ENCODE data around the gene L2HGDH. TPM values are rescaled to one million over a fixed set of nuclear protein-coding genes. Genes with fewer than 3 reads are reported as not detected.
A peak's percentile ranks its signal among the peaks of the same experiment; 100 is the strongest.

The L2HGDH gene
- total RNA-seq, 1 donor from 2014 or later = 14.2 TPM

- no peak overlapping the region for H3K27ac Mint-ChIP-seq
These were observed 51.5 kb downstream of the L2HGDH start for GRCh38 chr14:50260511-50260910.

GRCh38 chr14:50260072-50260471 is 52.0 kb downstream of the L2HGDH start:
- peaks cover 3% of the 10 kb centered on the region for H3K4me1 Mint-ChIP-seq (ENCODE audit: low read depth)
- peaks cover 12% of the 10 kb centered on the region for H3K36me3 Mint-ChIP-seq (ENCODE audit: low read depth)
- no peaks in the 10 kb centered on the region for H3K9me3 Mint-ChIP-seq
- no peaks in the 10 kb centered on the region for H3K27me3 Mint-ChIP-seq (ENCODE audit: low read depth)
- H3K4me3 Mint-ChIP-seq (ENCODE audit: low read depth) = no peak overlapping the region
- intact Hi-C loops (cut with micrococcal nuclease) = no loop called here
- no peak overlapping the region for H3K27ac Mint-ChIP-seq
- DNase-seq (ENCODE audit: low spot score) = no peak

More at GRCh38 chr14:50260511-50260910, 51.5 kb downstream of the L2HGDH start:
- peaks cover 12% of the 10 kb centered on the region for H3K36me3 Mint-ChIP-seq (ENCODE audit: low read depth)
- H3K9me3 Mint-ChIP-seq = no peaks in the 10 kb centered on the region
- no peak overlapping the region for H3K4me3 Mint-ChIP-seq (ENCODE audit: low read depth)
- intact Hi-C loops (cut with micrococcal nuclease) = no loop called here
- DNase-seq (ENCODE audit: low spot score) = no peak
- no peaks in the 10 kb centered on the region for H3K27me3 Mint-ChIP-seq (ENCODE audit: low read depth)
- H3K4me1 Mint-ChIP-seq (ENCODE audit: low read depth) = peaks cover 3% of the 10 kb centered on the region

DNA sequence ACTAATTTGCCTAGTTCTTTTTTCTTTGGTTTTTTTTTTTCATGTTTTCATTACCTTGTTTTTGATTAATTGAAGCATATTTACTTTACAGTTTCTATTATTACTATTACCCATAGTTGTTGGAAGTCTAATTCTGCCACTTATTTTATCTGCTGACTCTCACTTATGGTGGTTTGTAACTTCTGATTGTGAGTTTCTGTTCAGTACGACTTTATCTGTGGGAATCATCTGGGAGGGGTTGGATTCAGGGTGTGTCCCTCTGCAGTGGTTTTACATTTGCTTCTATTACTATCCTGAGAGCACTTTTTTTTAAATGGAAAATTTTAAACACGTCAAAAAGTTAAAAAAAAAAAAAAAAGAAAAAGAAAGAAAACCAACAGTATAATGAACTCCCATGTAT is 54.3 kb downstream of the L2HGDH start:
- Mint-ChIP-seq H3K36me3 (ENCODE audit: low read depth) (peaks cover 16% of the 10 kb centered on the region), H3K4me1 (ENCODE audit: low read depth) (peaks cover 3% of the 10 kb centered on the region), H3K27ac (no peak overlapping the region), H3K27me3 (ENCODE audit: low read depth) (no peaks in the 10 kb centered on the region), H3K9me3 (no peaks in the 10 kb centered on the region), H3K4me3 (ENCODE audit: low read depth) (no peak overlapping the region)
- intact Hi-C loops (cut with micrococcal nuclease) = no loop called here
- no peak for DNase-seq (ENCODE audit: low spot score)

DNA sequence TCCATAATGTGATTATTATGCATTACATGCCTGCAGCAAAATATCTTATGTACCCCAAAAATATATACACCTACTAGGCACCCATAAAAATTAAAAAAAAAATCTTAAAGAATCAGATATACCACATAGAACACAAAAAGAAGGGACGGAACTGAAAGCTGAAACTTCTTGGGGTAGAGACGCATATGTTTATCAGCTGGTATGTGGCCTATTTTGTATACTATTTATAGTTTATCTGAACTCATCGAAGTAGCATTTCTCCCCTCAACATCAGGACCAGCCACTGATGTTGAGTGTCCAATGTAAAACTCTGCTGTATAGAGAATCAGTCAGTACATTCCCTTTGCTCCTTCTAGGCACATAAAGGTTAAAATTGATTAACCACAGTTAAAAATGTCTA is 57.8 kb downstream of the L2HGDH start:
- H3K27ac Mint-ChIP-seq = no peak overlapping the region
- no peak overlapping the region for H3K4me3 Mint-ChIP-seq (ENCODE audit: low read depth)
- H3K9me3 Mint-ChIP-seq = no peaks in the 10 kb centered on the region
- peaks cover 32% of the 10 kb centered on the region for H3K36me3 Mint-ChIP-seq (ENCODE audit: low read depth)
- intact Hi-C loops (cut with micrococcal nuclease) = no loop called here
- peaks cover 3% of the 10 kb centered on the region for H3K4me1 Mint-ChIP-seq (ENCODE audit: low read depth)
- H3K27me3 Mint-ChIP-seq (ENCODE audit: low read depth) = no peaks in the 10 kb centered on the region
- no peak for DNase-seq (ENCODE audit: low spot score)

DNA sequence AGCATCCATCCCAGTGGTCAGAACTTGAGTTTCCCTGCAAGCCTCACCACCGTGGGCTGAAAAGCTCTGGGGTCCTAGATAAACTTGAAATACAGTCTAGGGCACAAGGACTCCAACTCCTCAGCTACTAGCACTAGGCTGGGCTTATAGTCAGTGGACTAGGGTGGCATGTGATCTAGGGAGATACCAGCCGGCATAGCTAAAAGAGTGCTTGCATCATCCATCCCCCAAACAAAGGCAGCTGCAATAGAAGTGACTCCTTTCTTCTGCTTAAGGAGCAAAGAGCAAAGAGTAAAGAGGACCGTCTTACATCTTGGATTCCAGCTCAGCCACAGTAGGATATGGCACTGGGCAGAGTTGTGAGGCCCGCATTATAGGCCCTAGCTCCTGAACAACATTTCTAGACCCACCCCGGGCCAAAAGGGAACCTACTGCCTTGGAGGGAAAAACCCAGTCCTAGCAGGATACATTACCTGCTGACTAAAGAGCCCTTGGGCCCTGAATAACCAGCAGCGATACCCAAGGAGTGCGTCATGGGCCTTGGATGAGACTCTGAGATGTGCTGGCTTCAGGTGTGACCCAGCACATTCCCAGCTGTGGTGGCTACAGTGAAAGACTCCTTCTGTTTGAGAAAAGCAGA is 62.8 kb downstream of the L2HGDH start:
- peaks cover 45% of the 10 kb centered on the region for H3K36me3 Mint-ChIP-seq (ENCODE audit: low read depth)
- no peak overlapping the region for H3K27ac Mint-ChIP-seq
- no peak overlapping the region for H3K4me3 Mint-ChIP-seq (ENCODE audit: low read depth)
- H3K27me3 Mint-ChIP-seq (ENCODE audit: low read depth) = no peaks in the 10 kb centered on the region
- H3K4me1 Mint-ChIP-seq (ENCODE audit: low read depth) = no peaks in the 10 kb centered on the region
- H3K9me3 Mint-ChIP-seq = no peaks in the 10 kb centered on the region
- DNase-seq (ENCODE audit: low spot score) = no peak
- intact Hi-C loops (cut with micrococcal nuclease) = no loop called here

GRCh38 chr14:50247245-50247644 is 64.8 kb downstream of the L2HGDH start:
- intact Hi-C loops (cut with micrococcal nuclease) = no loop called here
- Mint-ChIP-seq H3K27me3 (ENCODE audit: low read depth) (no peaks in the 10 kb centered on the region), H3K27ac (no peak overlapping the region), H3K4me1 (ENCODE audit: low read depth) (no peaks in the 10 kb centered on the region), H3K36me3 (ENCODE audit: low read depth) (peaks cover 29% of the 10 kb centered on the region), H3K4me3 (ENCODE audit: low read depth) (no peak overlapping the region), H3K9me3 (no peaks in the 10 kb centered on the region)
- DNase-seq (ENCODE audit: low spot score) = no peak

DNA sequence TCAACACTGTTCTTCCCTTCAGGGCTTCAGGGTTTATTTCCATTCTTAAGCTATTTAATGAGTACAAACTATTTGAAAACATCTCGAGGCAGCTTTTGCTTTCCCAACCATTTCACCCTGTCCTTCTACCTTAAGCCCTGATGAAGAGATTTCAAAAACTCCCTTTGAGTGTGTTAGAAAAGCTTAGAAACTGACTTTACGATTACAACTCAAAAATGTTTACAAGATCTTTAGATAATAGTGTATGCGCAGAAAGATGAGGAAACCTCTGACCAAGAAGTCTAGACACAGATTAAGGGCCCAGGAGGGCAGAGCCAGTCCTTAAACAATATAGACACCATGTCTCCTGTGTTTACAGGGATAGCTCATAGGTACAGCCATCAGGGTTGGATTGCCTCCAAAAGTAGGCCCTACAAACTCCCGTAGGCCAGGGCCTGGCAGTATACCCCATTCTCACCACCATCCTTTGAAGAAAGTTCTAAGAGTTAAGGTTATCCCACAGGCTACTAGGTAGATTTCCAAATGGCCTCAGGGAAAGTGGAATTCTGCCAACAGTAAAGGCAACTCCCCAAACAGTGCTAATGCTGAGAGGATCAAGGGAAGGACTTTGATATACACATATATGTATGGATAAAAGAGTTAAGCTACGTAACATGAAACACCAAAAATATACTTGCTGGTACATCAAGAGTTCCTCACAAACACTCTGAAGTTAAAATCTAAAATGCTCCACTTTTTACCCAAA is 69.3 kb downstream of the L2HGDH start:
- no peaks in the 10 kb centered on the region for H3K4me1 Mint-ChIP-seq (ENCODE audit: low read depth)
- DNase-seq (ENCODE audit: low spot score) = no peak
- H3K27ac Mint-ChIP-seq = no peak overlapping the region
- H3K9me3 Mint-ChIP-seq = no peaks in the 10 kb centered on the region
- H3K36me3 Mint-ChIP-seq (ENCODE audit: low read depth) = peaks cover 8% of the 10 kb centered on the region
- intact Hi-C loops (cut with micrococcal nuclease) = no loop called here
- H3K4me3 Mint-ChIP-seq (ENCODE audit: low read depth) = no peak overlapping the region
- H3K27me3 Mint-ChIP-seq (ENCODE audit: low read depth) = no peaks in the 10 kb centered on the region

DNA sequence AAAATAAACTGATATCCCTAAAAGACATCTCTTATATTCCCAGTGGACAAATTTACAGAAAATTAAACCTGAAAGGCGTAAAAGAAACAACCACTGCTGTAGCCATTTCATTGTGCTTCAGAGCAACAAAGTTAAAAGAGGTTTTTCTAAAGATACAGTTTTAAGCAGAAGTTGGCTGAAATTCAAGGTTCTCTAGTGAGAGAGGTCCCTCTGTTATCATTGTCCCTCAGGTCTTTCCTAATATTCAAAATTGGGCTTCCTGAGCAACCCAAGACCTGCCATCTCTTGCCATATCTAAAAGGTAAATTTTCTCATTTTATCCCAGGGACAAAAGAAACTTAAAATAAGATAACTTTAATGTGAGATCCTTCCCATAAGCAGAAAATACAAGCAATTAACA is 69.9 kb downstream of the L2HGDH start:
- peaks cover 14% of the 10 kb centered on the region for H3K36me3 Mint-ChIP-seq (ENCODE audit: low read depth)
- intact Hi-C loops (cut with micrococcal nuclease) = no loop called here
- H3K4me1 Mint-ChIP-seq (ENCODE audit: low read depth) = no peaks in the 10 kb centered on the region
- peaks cover 4% of the 10 kb centered on the region for H3K9me3 Mint-ChIP-seq
- H3K27me3 Mint-ChIP-seq (ENCODE audit: low read depth) = no peaks in the 10 kb centered on the region
- DNase-seq (ENCODE audit: low spot score) = no peak
- no peak overlapping the region for H3K4me3 Mint-ChIP-seq (ENCODE audit: low read depth)
- H3K27ac Mint-ChIP-seq = no peak overlapping the region

- peaks cover 2% of the 10 kb centered on the region for H3K27me3 Mint-ChIP-seq (ENCODE audit: low read depth)
- no peak overlapping the region for H3K4me3 Mint-ChIP-seq (ENCODE audit: low read depth)
- no peak for DNase-seq (ENCODE audit: low spot score)
- peaks cover 21% of the 10 kb centered on the region for H3K36me3 Mint-ChIP-seq (ENCODE audit: low read depth)
- no peak overlapping the region for H3K27ac Mint-ChIP-seq
- peaks cover 15% of the 10 kb centered on the region for H3K4me1 Mint-ChIP-seq (ENCODE audit: low read depth)
- intact Hi-C loops (cut with micrococcal nuclease) = no loop called here
- H3K9me3 Mint-ChIP-seq = peaks cover 18% of the 10 kb centered on the region
These were observed 74.6 kb downstream of the L2HGDH start for GRCh38 chr14:50237427-50237826.

- intact Hi-C loops (cut with micrococcal nuclease) = loop anchor here (1.0 to 5.0 kb wide), 8 partner anchors 87 to 1613 kb away; partner anchors contain the start of genes KLHDC2, MGAT2, RPL36AL and RPS29
- DNase-seq (ENCODE audit: low spot score) = no peak
- Mint-ChIP-seq H3K4me1 (ENCODE audit: low read depth) (peaks cover 32% of the 10 kb centered on the region), H3K9me3 (peaks cover 18% of the 10 kb centered on the region), H3K27me3 (ENCODE audit: low read depth) (peaks cover 2% of the 10 kb centered on the region), H3K36me3 (ENCODE audit: low read depth) (peaks cover 25% of the 10 kb centered on the region), H3K27ac (peak overlapping the region; percentile 76), H3K4me3 (ENCODE audit: low read depth) (no peak overlapping the region)
These were observed 78.1 kb downstream of the L2HGDH start for GRCh38 chr14:50233951-50234250.

GRCh38 chr14:50233166-50233950 is 78.7 kb downstream of the L2HGDH start:
- Mint-ChIP-seq H3K9me3 (peaks cover 24% of the 10 kb centered on the region), H3K4me3 (ENCODE audit: low read depth) (peak overlapping the region; percentile 21), H3K36me3 (ENCODE audit: low read depth) (peaks cover 30% of the 10 kb centered on the region), H3K27me3 (ENCODE audit: low read depth) (peaks cover 4% of the 10 kb centered on the region), H3K4me1 (ENCODE audit: low read depth) (peaks cover 36% of the 10 kb centered on the region), H3K27ac (peak overlapping the region; percentile 76)
- intact Hi-C loops (cut with micrococcal nuclease) = loop anchor here (1.0 to 5.0 kb wide), 8 partner anchors 88 to 1614 kb away; partner anchors contain the start of genes KLHDC2, MGAT2, RPL36AL and RPS29
- DNase-seq (ENCODE audit: low spot score) = no peak

DNA sequence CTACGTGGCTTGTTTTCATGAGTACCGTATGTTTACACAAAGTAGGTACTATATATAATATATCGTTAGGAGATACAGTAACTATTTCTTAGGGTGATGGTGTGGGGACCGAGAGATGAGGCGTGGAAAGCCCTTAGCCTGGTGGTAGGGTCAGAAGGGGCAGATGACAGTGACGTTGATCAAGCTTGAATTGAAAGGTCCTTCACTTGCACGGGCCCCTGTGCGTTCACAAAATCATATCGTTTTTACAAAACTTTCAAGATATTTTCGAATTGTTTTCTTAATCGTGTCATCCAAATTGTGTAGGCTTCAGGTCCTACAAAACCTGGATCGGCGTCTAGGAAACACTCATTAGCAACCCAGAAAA is 79.8 kb downstream of the L2HGDH start:
- intact Hi-C loops (cut with micrococcal nuclease) = loop anchor here (5.0 kb wide), 7 partner anchors 290 to 1615 kb away; partner anchors contain the start of genes KLHDC2, MGAT2, RPL36AL and RPS29
- Mint-ChIP-seq H3K4me3 (ENCODE audit: low read depth) (peak overlapping the region; percentile 67), H3K4me1 (ENCODE audit: low read depth) (peaks cover 36% of the 10 kb centered on the region)

More for the DNA sequence above, 79.8 kb downstream of the L2HGDH start:
- Mint-ChIP-seq H3K9me3 (peaks cover 21% of the 10 kb centered on the region), H3K36me3 (ENCODE audit: low read depth) (peaks cover 26% of the 10 kb centered on the region), H3K27me3 (ENCODE audit: low read depth) (peaks cover 4% of the 10 kb centered on the region), H3K27ac (peak overlapping the region; percentile 68)
- no peak for DNase-seq (ENCODE audit: low spot score)
